ENCODE results near the gene IRAK4.
A peak's percentile ranks its signal among the peaks of the same experiment; 100 is the strongest.

The IRAK4 gene

DNA sequence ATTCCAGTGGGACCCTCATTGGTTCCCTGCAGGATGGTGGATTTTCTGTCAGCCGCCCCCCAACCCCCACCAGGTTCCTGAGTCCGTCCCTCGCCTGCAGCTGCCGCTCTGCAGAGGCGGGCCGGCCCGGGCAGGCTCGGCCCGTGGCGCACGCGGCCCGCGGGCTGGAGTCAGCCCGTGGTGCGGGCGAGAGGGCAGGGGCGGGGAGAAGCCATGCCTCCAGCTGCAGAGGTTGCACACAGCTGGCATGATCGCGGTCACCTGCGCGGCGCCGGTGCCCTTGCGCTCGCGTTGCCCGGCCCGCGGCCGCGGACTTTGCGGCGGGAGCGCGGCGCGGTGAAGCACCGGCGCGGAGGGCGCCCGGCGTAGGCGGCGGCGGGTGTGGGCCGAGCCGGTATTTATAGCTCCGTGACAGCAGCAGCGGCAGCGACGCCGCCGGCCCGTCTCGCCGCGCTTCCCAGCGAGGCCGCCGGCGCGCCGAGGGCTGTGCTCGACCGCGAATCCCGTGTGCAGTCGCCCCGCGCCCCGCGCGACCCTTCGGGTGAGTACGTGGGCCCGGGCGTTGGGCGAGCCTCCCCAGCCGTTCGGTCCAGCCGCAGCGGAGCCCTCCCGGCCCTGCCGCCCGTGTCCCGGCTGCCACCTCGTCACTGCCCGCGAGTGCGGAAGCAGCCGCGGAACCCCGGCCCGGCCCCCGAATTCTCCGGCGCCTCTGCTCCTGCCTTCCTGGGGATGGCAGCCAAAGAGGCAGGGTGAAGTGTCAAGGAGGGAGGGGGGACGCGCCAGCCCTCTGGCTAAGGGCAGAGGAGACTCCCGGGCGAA is 77.1 kb downstream of the IRAK4 start, which contains the start of gene TMEM117:
TSS of gene TMEM117 (plus strand) at position 426 of the 819 bp plus-strand sequence.
- FAIRE-seq, result no peak
- no peak for DNase-seq (ENCODE audit: low spot score)

DNA sequence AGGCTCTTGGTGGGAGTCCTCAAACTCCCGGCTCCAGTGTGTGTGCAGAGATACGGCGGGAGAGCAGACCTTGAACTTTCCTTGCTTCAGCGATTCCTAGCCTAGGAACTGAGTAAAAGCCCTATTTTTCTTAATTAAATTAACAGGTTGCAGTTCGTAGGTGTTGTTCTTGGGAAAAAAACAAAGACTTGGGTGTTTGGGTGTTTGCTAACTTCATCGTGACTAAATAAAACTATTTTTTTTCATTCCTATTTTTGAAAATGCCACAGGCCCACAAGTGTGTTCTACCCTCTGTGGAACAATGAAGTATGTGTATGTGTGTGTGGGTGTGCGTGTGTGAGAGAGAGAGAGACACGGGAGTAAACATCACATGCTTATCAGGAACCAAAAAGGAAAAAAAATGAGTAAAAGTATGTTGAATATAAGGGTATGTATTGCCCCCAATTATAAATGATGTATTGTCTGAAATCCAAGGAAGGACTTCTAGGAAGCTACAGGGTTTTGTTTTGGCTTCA is 77.8 kb downstream of the IRAK4 start:
- FAIRE-seq (no peak), DNase-seq (ENCODE audit: low spot score) (peak; percentile 41)

Measured in RCC 7860 (cell line).